Hypothalamus (tissue), 51 donors: ENCODE results near the gene LAMA2.

Experiments
- DNase-seq, 51 donors: peaks; one replicate each; lab custom pipeline; 2025; lab: John Stamatoyannopoulos, UW

LAMA2 gene

GRCh38 chr6:129342796-129343195 lies 459.9 kb downstream of the LAMA2 start:
- DNase-seq: no peak

GRCh38 chr6:129344379-129344778 lies 461.4 kb downstream of the LAMA2 start:
- no peak for DNase-seq

DNA sequence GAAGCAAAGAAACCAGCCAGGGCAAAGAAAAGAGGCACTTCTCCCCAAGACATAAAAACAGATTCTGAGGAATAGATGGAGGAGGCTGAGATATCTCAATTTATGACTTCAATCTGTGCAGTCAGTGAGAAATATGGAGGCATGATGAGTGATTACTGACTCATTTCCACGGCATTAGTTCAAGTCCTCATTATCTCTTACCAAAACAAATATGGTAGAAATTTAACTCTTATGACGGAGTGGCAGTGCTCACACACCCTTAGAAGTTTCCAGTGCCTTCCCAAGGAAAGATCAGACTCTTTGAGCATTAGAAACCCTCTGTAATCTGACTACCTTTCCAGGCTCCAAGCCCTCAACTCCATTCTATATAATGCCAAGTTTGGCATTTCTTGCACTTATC lies 463.0 kb downstream of the LAMA2 start:
- DNase-seq: no peak

- DNase-seq: no peak
These were observed 464.0 kb downstream of the LAMA2 start for GRCh38 chr6:129346964-129347363.

DNA sequence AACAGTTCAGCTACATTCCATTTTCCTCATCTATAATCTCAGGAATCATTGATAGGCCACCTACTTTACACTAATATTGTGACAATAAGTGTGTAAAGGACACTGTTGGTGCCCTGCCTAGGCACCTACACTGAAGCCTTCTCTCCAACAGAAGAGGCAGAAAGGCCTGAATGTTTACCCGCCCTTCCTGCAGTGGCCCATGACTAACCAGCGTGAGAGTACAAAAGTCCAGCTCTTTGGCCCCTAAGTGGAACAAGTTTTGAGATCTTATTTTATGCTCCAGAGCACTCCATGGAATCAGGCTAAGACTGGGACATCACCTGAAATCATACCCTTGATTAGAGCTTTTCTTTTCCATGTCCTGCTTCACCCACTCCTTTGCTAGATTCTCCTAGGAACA lies 467.3 kb downstream of the LAMA2 start:
- DNase-seq: no peak

- no peak for DNase-seq
These were observed 468.9 kb downstream of the LAMA2 start for GRCh38 chr6:129351807-129352206.

DNA sequence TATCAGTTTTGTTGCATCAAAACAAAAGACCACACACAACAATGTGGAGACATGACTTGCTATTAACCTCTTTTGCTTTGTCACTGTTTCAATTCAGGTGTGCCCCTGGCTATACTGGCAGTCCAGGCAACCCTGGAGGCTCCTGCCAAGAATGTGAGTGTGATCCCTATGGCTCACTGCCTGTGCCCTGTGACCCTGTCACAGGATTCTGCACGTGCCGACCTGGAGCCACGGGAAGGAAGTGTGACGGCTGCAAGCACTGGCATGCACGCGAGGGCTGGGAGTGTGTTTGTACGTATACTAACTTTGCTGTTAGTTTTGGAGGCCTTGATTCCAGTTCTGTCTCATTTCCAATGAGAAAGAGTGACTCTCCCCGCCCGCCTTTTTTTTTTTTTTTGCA lies 470.1 kb downstream of the LAMA2 start:
- no peak for DNase-seq

DNA sequence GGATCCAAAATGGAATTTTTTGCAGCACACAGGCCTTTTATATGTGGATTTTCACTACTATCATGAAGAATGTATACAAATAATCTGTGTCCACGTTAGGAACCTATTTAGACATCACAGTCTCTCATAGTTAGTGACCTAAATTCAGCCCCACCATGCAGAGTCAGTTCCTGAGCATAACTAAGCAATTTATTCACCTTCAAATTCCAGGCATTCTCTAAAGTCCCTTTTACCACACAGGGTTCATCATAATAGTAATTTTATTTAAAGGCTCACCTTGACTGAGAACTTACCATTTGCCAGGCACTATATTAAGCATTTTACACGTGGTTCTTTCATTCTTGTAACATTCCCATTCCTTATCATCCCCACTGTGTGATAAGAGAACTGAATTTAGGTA lies 473.2 kb downstream of the LAMA2 start:
- DNase-seq: no peak

GRCh38 chr6:129359811-129360681 lies 477.1 kb downstream of the LAMA2 start:
- DNase-seq: no peak

DNA sequence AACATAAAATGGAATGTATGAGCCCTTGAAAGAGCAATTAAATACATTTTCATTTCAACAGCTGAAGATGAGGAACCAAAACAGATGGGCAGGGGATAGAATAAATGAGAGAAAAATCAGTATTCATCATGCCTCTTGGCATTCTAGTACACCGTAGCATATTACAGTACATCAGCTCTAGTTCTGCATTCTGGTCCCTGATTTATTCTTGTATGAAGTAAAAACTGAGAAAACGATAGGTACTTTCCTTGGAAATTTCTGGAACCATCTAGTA lies 477.7 kb downstream of the LAMA2 start:
- no peak for DNase-seq

- no peak for DNase-seq
These were observed 481.1 kb downstream of the LAMA2 start for GRCh38 chr6:129364037-129364436.

DNA sequence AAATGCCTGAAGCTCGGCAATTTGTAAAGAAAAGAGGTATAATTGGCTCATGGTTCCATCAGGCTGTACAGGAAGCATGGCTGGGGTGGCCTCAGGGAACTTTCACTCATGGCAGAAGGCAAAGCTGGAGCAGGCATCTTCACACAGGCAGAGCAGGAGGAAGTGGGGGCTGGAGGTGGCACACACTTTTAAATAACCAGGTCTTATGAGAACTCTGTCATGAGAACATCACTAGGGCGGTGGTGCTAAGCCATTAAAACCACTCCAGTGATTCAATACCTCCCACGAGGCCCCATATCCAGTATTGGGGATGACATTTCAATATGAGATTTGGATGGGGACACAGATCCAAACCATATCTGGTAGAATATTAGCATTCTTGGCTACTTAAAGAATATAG lies 481.8 kb downstream of the LAMA2 start:
- no peak for DNase-seq

- no peak for DNase-seq
These were observed 485.1 kb downstream of the LAMA2 start for GRCh38 chr6:129368076-129368475.

DNA sequence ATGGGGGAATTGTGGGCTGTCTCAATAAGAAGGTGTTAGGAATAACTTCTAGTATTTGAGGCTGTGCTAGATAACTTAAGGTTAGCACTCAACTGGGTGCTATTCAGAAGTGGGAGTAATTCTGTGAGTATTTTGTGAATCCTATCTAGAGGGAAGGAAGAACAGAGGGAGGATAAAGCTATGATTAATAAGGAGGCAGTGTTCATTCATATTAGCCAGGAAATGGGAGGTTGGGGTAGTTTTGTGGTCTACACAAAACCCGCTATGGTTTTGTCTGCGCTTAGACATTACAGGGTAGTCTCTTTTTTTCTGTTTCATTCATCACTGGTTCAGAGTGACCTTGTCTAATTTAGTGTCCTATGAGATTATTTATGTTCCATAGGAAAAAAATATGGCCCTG lies 486.0 kb downstream of the LAMA2 start:
- no peak for DNase-seq

DNA sequence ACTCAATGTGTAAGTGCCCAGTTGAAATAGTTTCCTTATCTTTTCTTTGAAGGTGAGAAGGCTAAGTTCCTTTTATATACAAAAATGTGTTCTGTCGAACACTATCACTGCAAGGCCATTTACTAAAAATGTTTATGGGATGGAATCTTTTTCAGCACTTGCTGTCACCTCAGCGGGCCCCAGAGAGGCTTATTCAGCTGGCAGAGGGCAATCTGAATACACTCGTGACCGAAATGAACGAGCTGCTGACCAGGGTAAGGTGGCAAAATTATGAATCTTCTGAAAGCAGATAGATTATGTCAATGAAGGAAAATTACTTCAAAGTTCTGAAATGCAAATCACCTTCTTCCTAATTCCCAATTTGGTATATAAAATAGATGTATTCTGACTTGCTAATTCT lies 486.8 kb downstream of the LAMA2 start:
- no peak for DNase-seq

GRCh38 chr6:129370268-129370916 lies 487.5 kb downstream of the LAMA2 start:
- DNase-seq: peak in 22 of 51 donors; percentile 0 to 68 (median 15)

DNA sequence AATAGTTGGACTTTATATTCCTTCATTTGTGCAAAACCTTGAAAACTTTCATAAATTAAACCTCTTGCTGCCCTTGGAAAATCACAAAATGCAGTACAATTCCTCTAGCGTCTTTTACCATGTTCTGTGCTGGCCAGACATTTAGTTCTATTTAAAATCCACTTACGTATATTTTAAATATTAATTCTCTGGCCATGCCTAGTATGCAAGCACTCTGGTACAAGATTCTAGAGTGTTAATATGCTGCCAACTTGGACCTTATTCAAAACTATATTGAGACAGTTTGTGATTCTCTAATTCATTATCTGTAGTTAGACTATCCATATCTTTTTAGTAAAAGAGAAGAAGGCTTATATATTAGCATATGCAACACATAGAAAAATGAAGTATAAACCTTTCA lies 498.9 kb downstream of the LAMA2 start:
- no peak for DNase-seq

DNA sequence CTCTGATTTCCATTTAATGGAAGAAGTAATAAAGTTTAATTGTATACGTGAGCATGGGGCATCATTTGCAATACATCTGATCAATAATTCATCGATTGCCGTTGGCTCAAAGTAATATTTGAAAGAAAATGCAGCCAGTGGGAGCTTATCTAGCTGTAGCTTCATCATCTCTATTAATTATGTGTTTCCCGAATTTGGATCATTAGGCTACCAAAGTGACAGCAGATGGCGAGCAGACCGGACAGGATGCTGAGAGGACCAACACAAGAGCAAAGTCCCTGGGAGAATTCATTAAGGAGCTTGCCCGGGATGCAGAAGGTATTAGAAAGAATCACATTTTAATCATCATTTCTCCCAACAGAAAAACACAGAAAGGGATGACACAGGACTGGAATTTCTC lies 500.0 kb downstream of the LAMA2 start:
- DNase-seq: no peak

DNA sequence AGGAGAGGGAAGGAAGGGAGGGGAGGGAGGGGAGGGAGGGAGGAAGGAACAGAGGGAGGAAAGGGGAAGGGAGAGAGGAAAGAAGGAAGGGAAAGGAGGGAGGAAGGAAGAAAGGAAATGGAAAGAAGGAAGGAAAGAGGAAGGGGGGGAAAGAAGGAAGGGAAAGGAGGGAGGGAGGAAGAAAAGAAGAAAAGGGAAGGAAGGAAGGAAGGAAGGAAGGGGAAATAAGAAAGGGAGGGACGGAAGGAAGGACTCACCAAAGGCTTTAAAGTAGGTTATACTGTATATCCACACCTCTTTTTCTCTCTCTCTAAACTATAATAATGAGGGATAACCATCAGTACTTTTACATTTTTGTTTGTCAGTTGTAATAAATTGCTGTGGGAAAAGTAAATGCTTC lies 502.2 kb downstream of the LAMA2 start:
- no peak for DNase-seq

GRCh38 chr6:129390900-129391299 lies 508.0 kb downstream of the LAMA2 start:
- DNase-seq: no peak

GRCh38 chr6:129393654-129394053 lies 510.7 kb downstream of the LAMA2 start:
- DNase-seq: no peak

- DNase-seq: no peak
These were observed 515.8 kb downstream of the LAMA2 start for GRCh38 chr6:129398764-129399163.

DNA sequence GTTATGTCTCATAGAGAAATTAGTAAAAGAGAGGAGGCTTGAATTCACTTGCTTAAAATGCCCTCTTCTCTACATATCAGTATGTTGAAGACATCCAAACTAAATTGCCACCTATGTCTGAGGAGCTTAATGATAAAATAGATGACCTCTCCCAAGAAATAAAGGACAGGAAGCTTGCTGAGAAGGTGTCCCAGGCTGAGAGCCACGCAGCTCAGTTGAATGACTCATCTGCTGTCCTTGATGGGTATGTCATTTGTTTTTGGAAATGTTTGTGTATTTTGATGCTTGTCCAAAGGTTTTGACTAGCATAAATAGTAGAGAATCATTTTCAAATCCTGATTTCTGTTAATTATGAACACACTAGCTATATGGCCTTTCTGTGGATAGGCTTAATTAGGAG lies 519.3 kb downstream of the LAMA2 start:
- no peak for DNase-seq
